GM23248 (cell line): Measurements from ENCODE around the gene ELMO3.

ENCODE experiments used
- EZH2 ChIP-seq: fragments of 200-600 bp; sonication (generic); IDR thresholded peaks from 2 replicates; pipeline ENCODE4 v1.6.1; 2018; ENCODE audit warnings: antibody characterized with exemption, mild to moderate bottlenecking; ENCODE audit not compliant: insufficient read depth, poor library complexity, severe bottlenecking
- EZH2phosphoT487 ChIP-seq: fragments of 200-600 bp; sonication (generic); IDR thresholded peaks from 2 replicates; pipeline ENCODE4 v1.6.1; 2018; ENCODE audit warnings: antibody characterized with exemption, moderate library complexity, mild to moderate bottlenecking, low read depth; ENCODE audit not compliant: insufficient read depth

GRCh38 chr16:67161595-67162058, 37.3 kb upstream of the ELMO3 start:
- no peak for TF ChIP-seq EZH2
- TF ChIP-seq EZH2phosphoT487: no peak
